ENCODE measurements around the gene CLMP.
A peak's percentile ranks its signal among the peaks of the same experiment; 100 is the strongest.
"Not testable (repeated sequence)": the region's sequence is repeated elsewhere in the genome, so short reads cannot be mapped to it uniquely, and the experiment has no call there.

Gene CLMP

DNA sequence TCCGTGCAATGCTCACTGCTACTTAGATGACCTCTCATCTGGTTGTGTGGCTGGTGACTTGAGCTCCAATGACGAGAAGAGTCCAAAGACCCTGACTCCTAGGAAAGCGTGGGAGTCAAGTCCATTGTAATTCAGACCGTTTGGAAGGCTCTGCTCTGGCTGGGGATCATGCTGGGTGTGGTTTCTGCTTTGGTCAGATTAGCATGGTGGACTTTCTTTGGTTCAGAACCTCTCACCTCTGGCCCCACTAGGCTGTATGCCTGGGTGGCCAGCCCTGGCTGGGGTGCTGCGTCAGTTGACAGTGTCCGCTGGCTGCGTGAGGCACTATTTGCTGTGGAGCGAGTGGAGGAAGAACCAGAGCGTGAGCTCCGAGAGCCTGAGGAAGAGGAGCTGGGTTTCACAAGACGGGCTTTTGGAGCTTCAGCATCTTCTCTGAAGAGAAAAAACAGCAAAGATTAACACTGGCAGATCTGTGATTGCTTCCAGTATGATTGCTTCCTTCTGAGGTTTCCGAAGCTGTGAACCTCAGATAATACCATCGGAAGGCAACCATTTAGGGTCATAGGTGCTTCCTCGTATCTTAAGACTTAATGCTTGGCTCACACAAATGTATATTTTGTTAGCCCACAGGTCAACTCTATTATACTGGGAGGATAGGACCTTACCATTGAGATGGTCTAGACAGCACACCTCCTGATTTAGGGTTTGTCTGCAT is 121.5 kb downstream of the CLMP start:
- no peak for DNase-seq

DNA sequence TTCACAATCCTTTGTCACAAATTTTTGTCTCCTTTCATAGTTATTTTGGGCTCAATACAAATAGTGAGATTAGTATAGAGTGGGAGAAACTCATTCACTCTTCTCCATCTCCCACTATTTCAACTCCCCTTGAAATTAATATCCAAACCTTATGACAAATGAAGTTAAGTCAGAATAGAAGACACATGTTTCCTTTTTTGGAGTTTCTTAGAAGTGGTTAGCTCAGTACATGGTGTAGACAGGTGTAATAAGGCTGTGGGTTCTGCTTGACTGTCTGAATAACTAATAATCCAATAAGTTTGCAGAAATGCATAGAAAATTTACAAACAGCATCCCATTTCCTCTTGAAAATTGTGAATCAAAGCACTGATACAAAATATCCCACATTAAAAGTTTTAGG is 122.3 kb downstream of the CLMP start:
- no peak for DNase-seq

DNA sequence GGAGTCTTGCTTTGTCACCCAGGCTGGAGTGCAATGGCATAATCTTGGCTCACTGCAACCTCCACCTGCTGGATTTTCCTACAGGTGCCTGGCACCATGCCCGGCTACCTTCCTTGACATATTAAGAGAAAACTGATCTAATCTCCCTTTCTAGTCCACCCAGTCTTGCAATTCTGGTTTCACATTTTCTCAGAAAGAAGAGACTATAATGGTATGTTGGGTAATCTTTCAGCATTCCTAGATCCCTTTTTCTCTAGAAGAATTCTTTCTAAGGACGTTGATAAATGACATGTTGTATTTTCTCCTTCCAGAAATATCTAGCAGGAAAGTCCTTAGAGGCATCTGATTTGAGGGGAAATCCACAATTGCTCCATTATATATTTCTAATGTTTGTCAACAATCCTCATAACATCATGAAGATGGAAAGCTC is 122.7 kb downstream of the CLMP start:
- peak; percentile 23 for DNase-seq

DNA sequence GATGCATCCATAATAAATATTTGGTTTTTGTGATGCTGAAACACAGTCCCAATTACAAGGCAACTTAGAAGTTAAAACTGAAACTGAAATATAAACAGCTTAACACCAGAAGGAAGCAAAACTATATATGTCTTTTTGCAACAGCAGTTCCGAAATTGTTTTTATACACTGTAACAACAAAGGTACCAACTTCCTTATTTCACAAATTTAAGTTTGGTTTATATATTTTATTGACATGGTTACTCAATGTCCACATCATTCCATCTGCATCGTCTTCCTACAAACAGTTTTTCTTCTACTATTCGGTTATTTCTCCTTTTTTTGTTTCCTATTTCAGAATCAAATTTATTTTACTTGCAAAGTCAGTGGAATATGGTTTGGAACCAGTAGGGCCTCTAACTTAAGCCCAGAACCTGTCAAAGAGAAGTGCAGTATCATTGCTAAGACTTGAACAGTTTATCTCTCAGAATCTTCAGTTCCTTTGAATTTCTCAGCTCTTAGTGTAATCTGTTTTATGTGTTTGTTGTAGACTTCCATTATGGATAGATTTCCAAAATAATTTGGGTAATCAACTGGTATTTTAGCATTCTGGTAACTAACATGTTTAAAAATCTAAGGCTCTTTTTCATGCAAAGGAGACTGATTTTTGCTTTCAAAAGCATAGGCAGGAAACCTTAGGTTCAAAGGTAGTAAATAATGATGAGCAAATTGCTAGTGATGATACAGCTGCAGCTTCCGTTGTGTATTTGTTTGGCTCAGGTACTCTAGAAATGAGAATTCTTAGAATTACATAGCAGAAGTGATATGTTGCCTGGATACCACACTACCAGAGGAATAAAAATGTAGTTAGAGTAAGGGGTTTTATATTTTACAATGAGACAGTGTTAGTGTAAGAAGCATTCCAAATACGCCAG is 124.9 kb downstream of the CLMP start:
- DNase-seq, result no peak

DNA sequence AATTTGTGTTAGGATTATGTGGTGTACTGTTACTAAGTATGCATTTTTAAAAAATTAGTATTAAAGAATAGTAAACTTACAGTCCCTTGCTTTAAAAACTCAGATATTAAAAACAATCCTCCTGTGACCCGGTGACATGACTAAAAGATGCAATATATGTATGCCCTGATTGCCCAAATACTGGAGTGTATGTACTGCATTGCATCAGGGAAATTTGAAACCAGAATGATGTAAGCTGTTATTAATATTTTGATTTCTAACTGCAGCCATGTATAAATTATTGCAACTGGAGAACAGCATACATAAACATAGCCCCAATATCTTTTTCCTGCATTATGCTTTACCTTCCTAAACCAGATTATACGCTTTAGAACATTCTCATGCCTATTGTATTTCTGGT is 129.4 kb downstream of the CLMP start:
- DNase-seq, result no peak

DNA sequence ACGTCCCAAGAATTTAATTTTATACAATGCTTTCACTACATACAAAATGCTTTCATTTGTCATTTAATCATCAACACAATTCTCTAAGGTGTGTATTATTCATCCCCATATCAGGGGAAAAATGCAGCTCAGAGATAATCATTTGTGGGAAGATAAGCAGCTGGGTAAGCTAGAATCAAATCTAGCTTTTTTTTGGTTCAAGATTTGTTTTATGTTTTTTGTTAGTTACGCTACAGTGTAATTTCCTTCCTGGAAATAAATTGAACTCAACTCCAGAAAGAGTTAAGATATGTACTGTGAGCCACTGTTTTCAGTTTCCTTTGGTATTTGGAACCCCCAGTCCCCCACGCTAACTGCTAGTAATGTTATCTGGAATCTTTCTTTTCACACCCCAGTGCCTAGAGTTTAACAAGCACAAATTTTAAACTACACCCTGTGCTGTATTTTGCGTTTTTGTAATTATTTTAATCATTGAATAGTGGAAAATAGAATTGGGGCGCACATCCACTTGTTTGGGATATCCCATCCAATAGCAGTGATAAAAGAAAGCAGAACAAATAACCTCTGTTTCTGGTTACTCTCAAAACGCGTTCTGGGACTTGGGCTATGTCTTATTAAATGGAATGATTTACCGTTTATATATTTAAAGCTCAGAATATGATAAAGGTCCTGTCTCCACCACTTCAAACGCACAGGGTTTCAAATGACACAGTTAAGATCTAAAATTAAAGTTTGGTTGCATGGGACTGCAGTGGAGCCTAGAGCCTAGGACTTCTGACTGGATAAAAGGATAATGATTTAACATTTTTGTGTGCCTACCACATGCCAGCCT is 131.0 kb downstream of the CLMP start:
- DNase-seq, result no peak

DNA sequence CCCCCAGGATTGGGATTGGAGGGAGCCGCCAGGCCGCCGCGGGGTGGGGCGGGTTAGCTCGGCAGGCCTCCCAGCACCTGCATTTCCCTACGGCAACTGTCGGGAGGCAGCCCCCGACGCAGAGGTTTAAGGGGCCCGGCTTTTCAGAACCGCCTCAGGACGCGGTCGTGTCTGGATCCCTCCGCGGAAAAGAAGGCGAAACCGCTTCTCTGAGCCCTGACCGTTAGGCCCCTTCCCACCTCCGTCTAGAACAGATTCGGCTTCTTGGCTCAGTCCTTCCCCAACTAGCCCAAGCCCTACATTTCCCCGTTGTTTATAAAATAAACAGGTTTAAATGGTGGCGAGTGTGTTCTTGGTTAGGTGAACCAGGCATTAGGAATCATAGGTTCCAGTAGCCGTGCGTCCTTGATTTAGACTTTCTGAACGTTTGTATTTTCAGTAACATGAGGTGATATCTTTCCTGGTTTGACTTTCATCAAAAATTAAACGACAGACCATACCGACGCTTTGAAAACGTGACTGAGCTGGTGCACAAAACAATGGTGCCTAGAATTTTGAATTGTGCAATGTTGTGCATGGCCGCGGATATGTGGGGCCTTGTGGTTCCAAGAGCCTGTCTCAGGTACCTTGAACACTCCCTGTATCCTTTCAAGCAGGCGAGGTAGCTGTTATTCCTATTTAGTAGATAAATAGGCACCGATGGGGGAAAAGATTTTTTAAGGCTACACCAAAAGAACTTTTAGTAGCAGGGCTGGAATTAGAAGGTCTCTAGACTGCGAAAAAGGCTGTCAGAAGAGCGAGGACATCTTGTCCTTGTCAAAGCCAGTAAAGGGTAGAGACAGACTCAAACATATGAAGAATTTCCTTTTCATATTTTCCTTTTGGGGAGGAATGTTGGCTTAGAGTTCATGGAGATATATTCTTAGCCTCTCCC is 131.9 kb downstream of the CLMP start:
- peak; percentile 90 for DNase-seq

DNA sequence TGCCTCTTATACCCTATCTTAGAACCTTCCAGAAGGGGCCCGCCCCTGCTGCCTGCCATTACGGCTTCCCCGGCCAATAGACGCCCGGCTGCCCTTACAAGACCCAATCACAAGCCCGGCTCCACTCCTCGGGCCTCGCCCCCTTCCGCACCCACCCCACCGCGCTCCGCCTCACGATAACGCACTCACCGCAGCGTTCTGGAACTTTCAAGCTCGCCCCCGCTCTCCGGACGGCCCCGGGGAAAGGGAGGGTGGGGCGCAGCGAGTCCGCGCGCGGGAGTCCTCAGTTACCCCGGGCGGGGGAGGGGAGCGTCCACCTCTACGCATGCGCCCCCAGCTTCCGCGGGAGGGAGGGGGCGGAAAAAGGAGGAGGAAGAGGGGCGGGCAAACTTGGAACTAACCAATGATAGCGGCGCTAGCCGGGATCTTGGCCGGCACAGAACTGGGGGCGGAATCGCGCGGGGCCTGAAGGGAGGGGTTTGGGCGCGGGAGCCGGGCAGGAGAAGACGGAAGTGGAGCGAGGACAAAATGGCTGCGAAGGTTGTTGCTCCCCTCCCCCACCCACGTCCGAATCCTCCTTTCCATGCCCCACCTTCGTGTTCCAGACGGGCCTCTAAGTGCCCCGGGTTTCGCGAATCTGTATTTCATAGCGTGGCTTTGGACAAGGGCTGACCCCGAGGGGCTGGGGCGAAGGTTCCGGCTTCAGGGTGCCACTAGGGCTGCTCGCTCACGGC is 132.7 kb downstream of the CLMP start:
- DNase-seq, result peak; percentile 100

DNA sequence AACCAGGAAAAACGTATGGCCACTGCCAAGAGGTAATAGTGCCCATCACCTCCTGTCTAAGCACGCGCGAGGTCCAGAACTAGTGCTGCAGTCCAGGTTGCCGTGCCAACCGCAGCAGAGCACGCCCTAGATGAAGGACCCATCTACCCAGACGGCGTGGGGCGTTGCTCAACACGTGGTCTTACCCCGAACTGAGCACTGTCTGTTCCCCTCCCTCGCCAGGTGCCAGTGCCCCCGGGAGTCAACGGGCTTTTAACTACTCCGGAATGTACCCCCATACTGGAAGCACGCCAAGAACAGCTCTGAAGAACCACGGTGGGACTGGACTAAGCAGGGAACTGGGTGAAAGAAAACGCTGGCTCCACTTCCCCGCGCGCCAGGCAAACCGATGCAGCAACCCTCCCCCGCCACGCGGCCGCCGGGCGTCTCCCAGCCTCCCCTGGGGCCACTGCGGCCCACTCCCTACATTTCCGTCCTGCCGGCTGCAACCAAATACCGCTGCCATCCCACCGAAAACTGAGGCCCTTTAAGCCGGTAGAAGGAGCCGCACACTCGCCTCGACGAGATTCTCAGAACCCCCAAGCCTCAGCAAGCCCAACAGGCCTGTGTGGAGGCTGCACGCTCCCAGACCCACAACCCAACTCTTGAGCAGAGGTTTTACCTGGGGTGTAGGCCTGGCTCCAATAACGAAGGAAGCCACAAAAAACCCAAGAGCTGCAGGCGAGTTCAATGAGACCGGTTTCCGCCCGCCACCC is 133.5 kb downstream of the CLMP start, which contains the start of gene HSPA8:
HSPA8 (minus strand) TSS at position 734 of the 755 bp plus-strand sequence. CDS start 812 bp downstream, outside the sequence.
- peak; percentile 83 for DNase-seq

DNA sequence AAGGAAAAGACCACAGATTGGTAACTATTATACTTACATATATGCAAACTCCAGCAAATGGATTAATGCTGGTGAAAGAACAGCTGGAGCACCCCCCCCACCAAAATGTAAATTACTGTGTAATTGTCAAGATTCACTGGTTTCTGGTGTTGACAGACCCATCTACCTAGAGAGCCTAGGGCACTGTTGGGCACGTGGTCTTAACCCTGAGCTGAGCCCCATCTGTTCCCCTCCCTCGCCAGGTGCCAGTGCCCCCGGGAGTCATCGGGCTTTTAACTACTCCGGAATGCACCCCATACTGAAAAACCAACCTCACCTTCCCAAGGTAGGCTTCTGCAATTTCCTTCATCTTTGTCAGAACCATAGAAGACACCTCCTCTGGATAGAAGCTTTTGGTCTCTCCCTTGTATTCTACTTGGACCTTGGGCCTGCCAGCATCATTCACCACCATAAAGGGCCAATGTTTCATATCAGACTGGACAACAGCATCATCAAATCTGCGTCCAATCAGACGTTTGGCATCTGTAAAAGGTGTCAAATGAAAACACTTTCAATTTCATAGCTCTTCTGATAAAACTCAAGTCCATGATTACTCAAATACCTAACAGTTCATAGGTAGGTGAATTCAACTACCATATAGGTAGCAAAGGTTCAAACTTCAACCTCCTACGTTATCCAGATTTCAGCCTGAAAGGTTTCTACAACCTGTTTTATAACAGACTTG is 134.6 kb downstream of the CLMP start:
- DNase-seq, result peak; percentile 56

DNA sequence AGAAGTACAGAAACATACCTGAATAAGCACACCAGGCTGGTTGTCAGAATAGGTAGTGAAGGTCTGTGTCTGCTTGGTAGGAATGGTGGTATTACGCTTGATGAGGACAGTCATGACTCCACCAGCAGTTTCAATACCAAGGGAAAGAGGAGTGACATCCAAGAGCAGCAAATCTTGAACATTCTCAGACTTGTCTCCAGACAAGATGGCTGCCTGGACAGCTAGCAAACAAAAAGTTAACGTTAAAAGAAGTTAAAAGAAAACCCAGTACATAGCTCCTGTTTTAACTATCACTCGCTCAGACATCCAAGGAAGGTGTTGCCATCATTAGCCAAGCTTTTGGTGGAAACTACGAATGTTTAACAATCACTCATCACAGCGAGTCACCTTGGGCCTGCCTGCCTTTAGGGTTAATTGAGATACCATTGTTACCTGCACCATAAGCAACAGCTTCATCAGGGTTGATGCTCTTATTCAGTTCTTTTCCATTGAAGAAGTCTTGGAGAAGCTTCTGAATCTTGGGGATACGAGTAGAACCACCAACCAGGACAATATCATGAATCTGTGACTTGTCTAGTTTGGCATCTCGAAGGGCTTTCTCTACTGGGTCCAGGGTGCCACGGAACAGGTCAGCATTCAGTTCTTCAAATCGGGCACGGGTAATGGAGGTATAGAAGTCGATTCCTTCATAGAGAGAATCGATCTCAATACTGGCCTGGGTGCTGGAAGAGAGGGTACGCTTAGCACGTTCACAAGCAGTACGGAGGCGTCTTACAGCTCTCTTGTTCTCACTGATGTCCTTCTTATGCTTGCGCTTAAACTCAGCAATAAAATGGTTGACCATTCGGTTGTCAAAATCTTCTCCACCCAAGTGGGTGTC is 135.8 kb downstream of the CLMP start:
- DNase-seq, result not testable (repeated sequence)

DNA sequence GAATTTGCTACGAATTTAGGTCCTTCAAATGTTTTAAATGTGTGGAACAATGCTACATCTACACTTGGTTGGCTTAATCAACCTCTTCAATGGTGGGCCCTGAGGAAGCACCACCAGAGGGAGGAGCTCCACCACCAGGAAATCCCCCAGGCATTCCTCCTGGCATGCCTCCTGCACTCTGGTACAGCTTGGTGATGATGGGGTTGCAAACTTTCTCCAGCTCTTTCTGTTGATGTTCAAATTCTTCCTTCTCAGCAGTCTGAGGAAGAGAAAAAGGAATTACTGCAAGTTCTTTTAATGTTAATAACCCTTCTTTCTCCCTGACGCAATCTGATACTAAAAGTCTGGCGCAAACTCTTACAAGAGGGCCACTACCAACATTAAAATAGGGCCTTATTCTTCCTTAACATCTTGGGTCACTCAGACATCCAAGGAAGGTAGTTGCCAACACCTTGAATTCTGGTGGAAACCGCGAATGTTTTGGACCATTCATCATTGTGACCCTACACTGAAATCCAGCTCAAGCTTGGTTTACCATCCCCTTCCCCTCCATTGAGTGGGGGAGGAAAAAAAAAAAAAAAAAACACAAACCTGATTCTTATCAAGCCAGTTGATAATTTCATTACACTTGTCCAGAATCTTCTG is 137.3 kb downstream of the CLMP start:
- no peak for DNase-seq

DNA sequence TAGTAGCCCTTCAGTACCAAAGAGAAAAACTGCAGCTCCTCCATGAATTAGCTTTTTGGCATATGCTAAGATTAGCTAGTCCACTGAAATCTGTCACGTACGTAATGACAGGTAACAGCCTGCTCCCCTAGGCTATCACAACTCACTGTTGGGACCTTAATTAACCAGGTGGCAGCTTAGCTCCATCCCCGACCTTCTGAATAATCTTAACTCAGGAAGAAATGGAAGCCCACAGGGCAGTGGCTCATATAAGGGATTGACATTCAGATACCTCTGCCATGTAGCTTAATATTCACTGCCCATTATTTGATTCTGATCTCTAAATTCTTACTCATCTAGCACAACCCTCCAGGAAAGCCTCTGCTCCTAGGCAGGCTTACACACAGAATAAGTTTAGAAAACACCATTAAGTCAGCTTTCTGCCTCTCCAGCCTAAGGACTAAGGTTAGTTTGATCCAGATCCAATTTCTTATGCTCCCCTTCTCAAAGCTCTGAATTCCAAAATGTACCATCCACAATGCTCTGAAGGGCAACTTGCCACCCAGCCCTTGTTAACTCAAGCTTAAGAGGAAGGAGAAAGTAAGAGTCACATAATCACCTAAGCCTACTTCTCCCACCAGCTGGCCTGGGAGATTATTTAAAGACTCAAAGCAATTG is 138.1 kb downstream of the CLMP start:
- DNase-seq, result no peak

DNA sequence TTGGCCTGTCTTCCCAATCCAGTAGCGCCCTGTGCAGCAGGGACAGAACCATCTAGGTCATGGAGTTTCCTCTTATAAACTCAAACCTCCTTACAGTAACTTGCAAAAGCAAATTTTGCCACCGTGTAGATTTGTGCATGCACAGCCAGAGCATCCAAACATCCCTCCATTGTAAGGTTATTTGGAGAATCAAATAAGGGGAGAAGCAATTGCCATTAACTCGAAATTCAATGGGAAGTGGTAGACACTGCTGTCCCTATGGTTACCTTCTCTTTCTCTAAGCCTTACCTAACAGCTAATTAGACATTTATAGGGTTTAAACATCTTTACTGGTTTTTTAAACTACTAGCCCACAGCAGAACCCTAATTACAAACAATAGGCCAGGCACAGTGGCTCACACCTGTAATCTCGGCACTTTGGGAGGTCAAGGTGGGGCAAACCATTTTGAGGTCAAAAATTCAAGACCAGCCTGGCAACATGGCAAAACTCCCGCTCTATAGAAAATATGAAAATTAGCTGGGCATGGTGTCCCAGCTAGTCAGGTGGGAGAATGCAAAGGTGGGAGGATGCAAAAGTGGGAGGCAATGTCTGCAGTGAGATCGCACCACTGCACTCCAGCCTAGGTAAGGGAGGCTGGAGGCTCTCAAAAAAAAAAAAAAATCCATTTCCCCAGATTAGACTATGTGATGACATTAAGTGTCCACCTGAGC is 139.7 kb downstream of the CLMP start:
- no peak for DNase-seq

DNA sequence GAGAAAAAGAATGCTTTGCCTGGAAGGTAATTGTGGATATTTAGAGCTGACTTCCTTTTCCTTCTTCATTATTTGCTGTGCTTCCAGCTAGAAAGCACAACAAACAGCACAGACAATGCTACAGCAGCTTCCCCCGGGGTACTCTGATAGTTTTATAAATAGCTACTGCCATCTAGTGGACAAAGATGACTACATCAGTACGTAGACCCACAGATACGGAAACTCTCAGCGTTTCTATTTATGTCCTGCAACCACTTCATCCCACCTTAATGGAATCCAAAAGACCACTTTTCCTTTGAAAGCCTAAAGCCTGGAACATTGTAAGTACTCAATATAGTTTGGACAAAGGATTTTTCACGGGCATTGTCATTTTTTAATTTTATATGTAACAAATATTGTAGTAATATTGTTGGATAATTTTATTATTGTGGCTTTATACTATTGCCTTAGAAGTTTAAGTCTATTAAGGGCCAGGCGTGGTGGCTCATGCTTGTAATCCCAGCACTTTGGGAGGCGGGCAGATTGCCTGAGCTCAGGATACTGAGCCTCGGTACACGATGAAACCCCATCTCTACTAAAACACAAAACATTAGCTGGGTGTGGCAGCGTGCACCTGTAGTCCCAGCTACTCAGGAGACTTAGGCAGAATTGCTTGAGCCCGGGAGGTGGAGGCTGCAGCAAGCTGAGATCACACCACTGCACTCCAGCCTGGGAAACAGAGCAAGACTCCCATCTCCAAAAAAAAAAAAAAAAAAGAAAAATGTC is 140.6 kb downstream of the CLMP start:
- peak; percentile 84 for DNase-seq

Data from NCI-H146 (cell line).